A673 (cell line): ENCODE measurements around the gene CATSPERB. TPM values are rescaled to one million over a fixed set of nuclear protein-coding genes. Genes with fewer than 3 reads are reported as not detected.

Source experiments
- BruUV-seq: library from RNA; stranded (reverse); fragments of 400-500 nt; replicated peaks from 2 replicates; lab custom pipeline; 2021; lab: Mats Ljungman, UMichigan
- CTCF ChIA-PET: fragments of 300-600 bp; sonication (Branson Sonifier 250); formaldehyde crosslinking; loops from one replicate; lab custom pipeline; 2022; ENCODE audit warnings: antibody characterized with exemption; lab: Charles Lee
- POLR2A ChIA-PET: fragments of 300-600 bp; sonication (Branson Sonifier 250); formaldehyde crosslinking; loops from one replicate; lab custom pipeline; 2022; ENCODE audit warnings: antibody characterized with exemption; ENCODE audit not compliant: low non-redundant PET; lab: Charles Lee
- DNase-seq: peaks from one replicate; pipeline ENCODE4 v3.0.0-alpha.2; 2015; ENCODE audit warnings: low spot score
- H3K27ac ChIP-seq: fragments of 200-600 bp; sonication (generic); 2 replicates; pipeline ENCODE4 v1.5.1; 2016; ENCODE audit warnings: mixed run types, low read depth, mild to moderate bottlenecking, mixed read lengths, antibody characterized with exemption, low read length; ENCODE audit not compliant: poor library complexity, severe bottlenecking
- H3K27me3 ChIP-seq: fragments of 200-600 bp; sonication (generic); replicated peaks from 2 replicates; pipeline ENCODE4 v1.6.1; 2017; ENCODE audit warnings: mixed run types, low read depth, mild to moderate bottlenecking, mixed read lengths, antibody characterized with exemption, low read length; ENCODE audit not compliant: insufficient read depth, poor library complexity
- H3K36me3 ChIP-seq: fragments of 200-600 bp; sonication (generic); 2 replicates; pipeline ENCODE4 v1.6.1; 2016; ENCODE audit warnings: mixed run types, mild to moderate bottlenecking, mixed read lengths, antibody characterized with exemption, low read length; ENCODE audit not compliant: insufficient read depth, poor library complexity, severe bottlenecking
- H3K4me1 ChIP-seq: fragments of 200-600 bp; sonication (generic); 2 replicates; pipeline ENCODE4 v1.6.1; 2017; ENCODE audit warnings: mixed run types, mild to moderate bottlenecking, mixed read lengths, antibody characterized with exemption, low read length; ENCODE audit not compliant: insufficient read depth, poor library complexity, severe bottlenecking
- H3K4me3 ChIP-seq: fragments of 200-600 bp; sonication (generic); 2 replicates; pipeline ENCODE4 v1.5.1; 2016; ENCODE audit warnings: low read depth, mixed run types, mild to moderate bottlenecking, mixed read lengths, low read length; ENCODE audit not compliant: poor library complexity, severe bottlenecking
- H3K9me3 ChIP-seq: fragments of 200-600 bp; sonication (generic); 2 replicates; pipeline ENCODE4 v1.6.1; 2016; ENCODE audit warnings: mixed run types, low read depth, mild to moderate bottlenecking, mixed read lengths, antibody characterized with exemption, low read length; ENCODE audit not compliant: poor library complexity, severe bottlenecking
- EZH2 ChIP-seq: fragments of 200-600 bp; sonication (generic); IDR thresholded peaks from 2 replicates; pipeline ENCODE4 v1.6.1; 2017; ENCODE audit warnings: borderline replicate concordance, low read depth, mild to moderate bottlenecking, mixed read lengths, antibody characterized with exemption, low read length; ENCODE audit not compliant: poor library complexity, severe bottlenecking
- intact Hi-C: fragments of 100-400 bp; cut with micrococcal nuclease; formaldehyde crosslinking; loops from one replicate; pipeline ENCODE4 v1.10.0; 2022; ENCODE audit not compliant: unreplicated experiment
- total RNA-seq: library from RNA; stranded (reverse); gene quantifications from 2 replicates; pipeline ENCODE4 v1.2.3, GENCODE V29; 2021
- TF ChIP-seq, protein P1 (sequence below): fragments of 300-800, 200-600 bp; sonication (generic); conservative IDR thresholded peaks from 2 replicates; pipeline ENCODE4 v1.5.1; 2017; ENCODE audit warnings: low read depth, mild to moderate bottlenecking, antibody characterized with exemption, low read length, moderate library complexity, mixed read lengths

The CATSPERB gene
- total RNA-seq, 1 experiment from 2014 or later, result not detected

DNA sequence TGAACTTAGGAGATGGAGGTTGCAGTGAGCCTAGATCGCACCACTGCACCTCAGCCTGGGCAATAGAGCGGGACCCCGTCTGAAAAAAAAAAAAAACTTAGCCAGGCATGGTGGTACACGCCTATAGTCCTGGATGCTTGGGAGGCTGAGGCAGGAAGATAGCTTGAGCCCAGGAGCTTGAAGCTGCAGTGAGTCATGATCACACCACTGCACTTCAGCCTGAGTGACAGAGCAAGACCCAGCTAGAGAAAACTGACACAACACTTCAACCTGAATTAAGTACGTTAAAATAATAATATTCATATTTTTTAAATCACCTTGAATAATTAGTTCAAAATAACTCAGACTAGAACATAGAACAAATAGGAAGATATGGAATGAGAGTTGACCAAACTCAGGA, 5.7 kb upstream of the CATSPERB start:
- CTCF ChIA-PET, result no interaction called here
- Histone ChIP-seq H3K27ac (no peak overlapping the region), H3K4me1 (no peaks in the 10 kb centered on the region), H3K9me3 (no peaks in the 10 kb centered on the region), H3K4me3 (no peak overlapping the region), H3K27me3 (peaks cover 15% of the 10 kb centered on the region), H3K36me3 (no peaks in the 10 kb centered on the region)
- DNase-seq, result no peak
- TF ChIP-seq, protein P1, sequence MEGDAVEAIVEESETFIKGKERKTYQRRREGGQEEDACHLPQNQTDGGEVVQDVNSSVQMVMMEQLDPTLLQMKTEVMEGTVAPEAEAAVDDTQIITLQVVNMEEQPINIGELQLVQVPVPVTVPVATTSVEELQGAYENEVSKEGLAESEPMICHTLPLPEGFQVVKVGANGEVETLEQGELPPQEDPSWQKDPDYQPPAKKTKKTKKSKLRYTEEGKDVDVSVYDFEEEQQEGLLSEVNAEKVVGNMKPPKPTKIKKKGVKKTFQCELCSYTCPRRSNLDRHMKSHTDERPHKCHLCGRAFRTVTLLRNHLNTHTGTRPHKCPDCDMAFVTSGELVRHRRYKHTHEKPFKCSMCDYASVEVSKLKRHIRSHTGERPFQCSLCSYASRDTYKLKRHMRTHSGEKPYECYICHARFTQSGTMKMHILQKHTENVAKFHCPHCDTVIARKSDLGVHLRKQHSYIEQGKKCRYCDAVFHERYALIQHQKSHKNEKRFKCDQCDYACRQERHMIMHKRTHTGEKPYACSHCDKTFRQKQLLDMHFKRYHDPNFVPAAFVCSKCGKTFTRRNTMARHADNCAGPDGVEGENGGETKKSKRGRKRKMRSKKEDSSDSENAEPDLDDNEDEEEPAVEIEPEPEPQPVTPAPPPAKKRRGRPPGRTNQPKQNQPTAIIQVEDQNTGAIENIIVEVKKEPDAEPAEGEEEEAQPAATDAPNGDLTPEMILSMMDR, result no peak
- TF ChIP-seq EZH2, result no peak
- intact Hi-C loops, result no loop called here
- POLR2A ChIA-PET, result no interaction called here
- BruUV-seq, result no TSS peak

DNA sequence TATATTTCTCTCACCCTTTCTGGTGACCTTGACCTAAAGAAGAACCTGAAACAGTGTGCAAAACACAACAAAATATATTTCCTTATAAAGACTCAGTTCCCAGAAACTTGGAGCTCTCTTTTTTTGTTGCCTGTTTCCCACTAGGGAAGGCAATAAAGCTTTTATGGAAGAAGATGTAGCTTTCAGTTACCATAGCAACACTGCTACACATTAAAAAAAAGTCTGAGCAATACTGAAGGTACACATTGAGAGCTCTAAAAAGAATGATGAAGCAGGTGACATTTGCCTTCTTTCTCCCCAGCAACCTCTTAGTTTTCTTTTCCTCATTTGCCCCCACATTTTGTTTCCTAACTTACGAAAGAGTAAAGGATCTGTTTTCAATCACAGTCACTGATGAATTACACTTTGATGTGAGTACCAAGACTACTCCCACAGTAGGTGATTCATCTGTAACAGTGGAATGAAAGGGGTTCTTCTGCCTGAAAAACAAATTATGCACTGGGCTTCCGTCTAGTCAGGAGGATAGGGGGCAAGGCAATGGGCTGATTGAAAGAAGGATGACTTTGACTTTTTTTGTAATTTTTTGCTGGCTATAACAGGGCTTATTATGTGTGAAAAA, 1.1 kb upstream of the CATSPERB start:
- TF ChIP-seq EZH2, result no peak
- TF ChIP-seq, protein P1, result no peak
- no TSS peak for BruUV-seq
- CTCF ChIA-PET, result no interaction called here
- H3K4me1 ChIP-seq, result no peaks in the 10 kb centered on the region
- DNase-seq, result no peak
- peaks cover 19% of the 10 kb centered on the region for H3K27me3 ChIP-seq
- H3K4me3 ChIP-seq, result no peak overlapping the region
- no peaks in the 10 kb centered on the region for H3K9me3 ChIP-seq
- H3K36me3 ChIP-seq, result no peaks in the 10 kb centered on the region
- intact Hi-C loops, result no loop called here
- POLR2A ChIA-PET, result no interaction called here
- no peak overlapping the region for H3K27ac ChIP-seq

DNA sequence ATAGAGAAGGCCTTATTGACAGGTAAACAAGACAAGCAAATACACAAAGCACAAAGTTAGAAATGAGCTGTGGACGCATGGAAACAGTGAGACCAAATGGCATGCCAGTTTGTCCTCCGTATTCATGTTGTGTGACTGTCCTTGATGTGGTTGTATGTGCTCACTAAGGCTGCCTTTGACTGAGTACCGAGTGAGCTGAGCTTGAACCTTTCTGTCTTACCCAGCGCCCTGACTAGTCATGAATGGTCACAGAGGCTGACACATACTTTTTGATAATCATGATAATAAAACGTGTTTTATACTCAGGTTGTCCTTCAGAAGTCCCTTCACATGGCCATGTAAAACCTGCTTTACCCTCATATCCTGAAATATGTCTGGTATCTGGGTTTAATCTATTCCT, 553 bp upstream of the CATSPERB start:
- no peak for DNase-seq
- no peak overlapping the region for H3K4me3 ChIP-seq
- no peak overlapping the region for H3K27ac ChIP-seq
- peaks cover 19% of the 10 kb centered on the region for H3K27me3 ChIP-seq
- ChIA-PET CTCF (no interaction called here), POLR2A (no interaction called here)
- no TSS peak for BruUV-seq
- TF ChIP-seq EZH2, result no peak
- TF ChIP-seq, protein P1, result no peak
- H3K36me3 ChIP-seq, result no peaks in the 10 kb centered on the region
- intact Hi-C loops, result no loop called here
- no peaks in the 10 kb centered on the region for H3K9me3 ChIP-seq
- H3K4me1 ChIP-seq, result no peaks in the 10 kb centered on the region
